RWPE1 (cell line): Measurements from ENCODE around the gene BICRAL.
"Not testable (repeated sequence)": the region's sequence is repeated elsewhere in the genome, so short reads cannot be mapped to it uniquely, and the experiment has no call there.

ENCODE experiments used
- CTCF ChIA-PET: fragments of 350-600 bp; sonication (Branson Sonifier 250); formaldehyde crosslinking; extraction: SDS; loops from one replicate; lab custom pipeline; 2021; lab: Yijun Ruan, JAX
- POLR2A ChIA-PET: fragments of 400-600 bp; formaldehyde crosslinking; extraction: SDS; loops from one replicate; lab custom pipeline; 2020; ENCODE audit warnings: antibody characterized with exemption; ENCODE audit not compliant: low non-redundant PET; lab: Yijun Ruan, JAX
- DNase-seq: peaks from one replicate; pipeline ENCODE4 v3.0.0; 2012; ENCODE audit warnings: low spot score
- H3K27ac ChIP-seq: fragments of 450-650 bp; 2 replicates; pipeline ENCODE4 v1.5.1; 2017
- CTCF ChIP-seq: fragments of 450-650 bp; conservative IDR thresholded peaks from 2 replicates; pipeline ENCODE4 v1.5.1; 2017; ENCODE audit warnings: low read depth, mild to moderate bottlenecking

BICRAL gene

GRCh38 chr6:42791706-42792320 lies 10.0 kb downstream of the BICRAL start:
- TF ChIP-seq CTCF = no peak
- no peak overlapping the region for H3K27ac ChIP-seq
- ChIA-PET POLR2A (no interaction called here), CTCF (no interaction called here)
- no peak for DNase-seq

GRCh38 chr6:42795651-42796050 lies 13.8 kb downstream of the BICRAL start:
- DNase-seq = no peak
- POLR2A ChIA-PET = no interaction called here
- CTCF ChIA-PET = no interaction called here
- H3K27ac ChIP-seq = no peak overlapping the region
- TF ChIP-seq CTCF = no peak

- CTCF ChIA-PET = no interaction called here
- no peak overlapping the region for H3K27ac ChIP-seq
- POLR2A ChIA-PET = no interaction called here
- TF ChIP-seq CTCF = no peak
- DNase-seq = no peak
Observed at GRCh38 chr6:42796171-42796570, 14.3 kb downstream of the BICRAL start.

- peak overlapping the region; percentile 49; the same call in 1 of the 2 replicates for H3K27ac ChIP-seq
- CTCF ChIA-PET, POLR2A ChIA-PET, DNase-seq: not testable (repeated sequence)
Observed at GRCh38 chr6:42797696-42798095, 15.8 kb downstream of the BICRAL start.

- POLR2A ChIA-PET = no interaction called here
- CTCF ChIA-PET = no interaction called here
- no peak for TF ChIP-seq CTCF
- no peak overlapping the region for H3K27ac ChIP-seq
- no peak for DNase-seq
Observed at GRCh38 chr6:42805297-42805861, 23.5 kb downstream of the BICRAL start.

GRCh38 chr6:42806359-42806758 lies 24.5 kb downstream of the BICRAL start:
- DNase-seq, H3K27ac ChIP-seq, POLR2A ChIA-PET: not testable (repeated sequence)
- CTCF ChIA-PET = interaction anchor here (0.5 kb wide), 1 partner anchor 77 kb away, joined by 3 read pairs; no protein-coding TSS in a partner anchor

- POLR2A ChIA-PET = no interaction called here
- DNase-seq = no peak
- CTCF ChIA-PET = interaction anchor here (0.6 to 0.7 kb wide), 2 partner anchors 46 to 615 kb away, joined by 3 to 8 read pairs; no protein-coding TSS in a partner anchor
- TF ChIP-seq CTCF = no peak
- H3K27ac ChIP-seq = no peak overlapping the region
Observed at GRCh38 chr6:42808492-42809483, 26.9 kb downstream of the BICRAL start.
